Measurements from ENCODE around the gene PDZD8. TPM values are rescaled to one million over a fixed set of nuclear protein-coding genes. Genes with fewer than 3 reads are reported as not detected.
A peak's percentile ranks its signal among the peaks of the same experiment; 100 is the strongest.

Gene PDZD8
- total RNA-seq, 2 experiments from 2014 or later = 13.6 to 15.8 TPM

GRCh38 chr10:117386805-117387204 is 11.6 kb upstream of the PDZD8 start:
- CTCF ChIA-PET = no interaction called here

GRCh38 chr10:117382861-117383260 is 7.6 kb upstream of the PDZD8 start:
- CTCF ChIA-PET = interaction anchor here (0.9 to 1.3 kb wide), 2 partner anchors 64 to 166 kb away, joined by 4 read pairs; no protein-coding TSS in a partner anchor
- H3K4me3 Mint-ChIP-seq = no peak overlapping the region
- peaks cover 23% of the 10 kb centered on the region for H3K27me3 Mint-ChIP-seq (ENCODE audit: low read depth)
- H3K9me3 Mint-ChIP-seq = no peaks in the 10 kb centered on the region
- DNase-seq = no peak
- intact Hi-C loops (cut with micrococcal nuclease) = no loop called here
- H3K27ac Mint-ChIP-seq = no peak overlapping the region
- H3K4me1 Mint-ChIP-seq (ENCODE audit: low read depth) = no peaks in the 10 kb centered on the region
- H3K36me3 Mint-ChIP-seq (ENCODE audit: low read depth) = no peaks in the 10 kb centered on the region

More at GRCh38 chr10:117386805-117387204, 11.6 kb upstream of the PDZD8 start:
- H3K4me3 Mint-ChIP-seq = no peak overlapping the region
- intact Hi-C loops (cut with micrococcal nuclease) = no loop called here
- H3K27ac Mint-ChIP-seq = no peak overlapping the region
- no peaks in the 10 kb centered on the region for H3K4me1 Mint-ChIP-seq (ENCODE audit: low read depth)
- H3K27me3 Mint-ChIP-seq (ENCODE audit: low read depth) = peaks cover 31% of the 10 kb centered on the region
- H3K9me3 Mint-ChIP-seq = no peaks in the 10 kb centered on the region
- no peak for DNase-seq
- H3K36me3 Mint-ChIP-seq (ENCODE audit: low read depth) = no peaks in the 10 kb centered on the region

GRCh38 chr10:117374506-117375359 is 507 bp downstream of the PDZD8 start:
- Mint-ChIP-seq H3K36me3 (ENCODE audit: low read depth) (peaks cover 10% of the 10 kb centered on the region), H3K9me3 (no peaks in the 10 kb centered on the region), H3K4me1 (ENCODE audit: low read depth) (peaks cover 25% of the 10 kb centered on the region), H3K27me3 (ENCODE audit: low read depth) (peaks cover 14% of the 10 kb centered on the region), H3K27ac (peak overlapping the region; percentile 68), H3K4me3 (peak overlapping the region; percentile 94)
- intact Hi-C loops (cut with micrococcal nuclease) = loop anchor here (1.0 to 5.0 kb wide), 6 partner anchors 9 to 1381 kb away; partner anchors contain the start of genes EMX2, FAM204A and RAB11FIP2
- CTCF ChIA-PET = interaction anchor here (0.6 kb wide), 1 partner anchor 670 kb away, joined by 4 read pairs; no protein-coding TSS in a partner anchor
- peak; percentile 65 for DNase-seq

DNA sequence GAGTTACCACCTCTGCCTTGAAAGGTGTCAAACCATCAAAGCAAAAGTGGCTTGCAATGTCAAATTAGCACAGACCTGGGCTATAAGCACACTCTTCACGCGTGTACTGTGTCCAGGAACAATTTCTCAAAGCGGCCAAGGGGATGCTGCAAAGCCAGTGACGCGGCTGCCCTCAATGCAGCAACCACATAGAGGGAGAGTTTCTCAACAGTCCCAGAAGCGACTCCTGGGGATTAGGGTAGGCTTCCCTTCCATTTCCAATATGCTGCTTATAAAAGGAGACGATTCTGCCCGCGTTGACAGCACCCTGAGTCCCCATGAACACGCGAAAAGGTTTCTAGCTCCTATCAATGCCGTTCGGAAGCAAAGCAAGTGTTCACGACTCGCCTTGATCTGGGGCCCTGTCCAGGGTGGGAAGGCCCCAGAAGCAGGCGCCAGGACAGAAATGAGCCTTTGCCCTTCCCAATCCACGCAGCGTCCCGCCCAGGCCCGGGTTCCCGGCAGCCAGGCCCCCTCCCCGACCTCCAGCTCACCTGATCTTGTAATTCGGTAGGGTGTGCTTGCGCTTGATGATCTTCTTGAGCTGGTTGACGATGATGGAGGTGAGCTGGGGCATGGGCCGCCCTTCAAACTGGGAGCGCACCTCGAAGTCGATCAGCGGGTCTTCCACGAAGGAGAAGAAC is 1.3 kb downstream of the PDZD8 start:
- Mint-ChIP-seq H3K4me1 (ENCODE audit: low read depth) (peaks cover 31% of the 10 kb centered on the region), H3K4me3 (peak overlapping the region; percentile 94)
- intact Hi-C loops (cut with micrococcal nuclease) = loop anchor here (1.0 to 2.0 kb wide), 2 partner anchors 157 to 673 kb away; partner anchors contain the start of gene RAB11FIP2

GRCh38 chr10:117370205-117370604 is 5.0 kb downstream of the PDZD8 start:
- intact Hi-C loops (cut with micrococcal nuclease) = no loop called here
- Mint-ChIP-seq H3K36me3 (ENCODE audit: low read depth) (peaks cover 13% of the 10 kb centered on the region), H3K27ac (no peak overlapping the region), H3K27me3 (ENCODE audit: low read depth) (no peaks in the 10 kb centered on the region), H3K4me3 (no peak overlapping the region), H3K4me1 (ENCODE audit: low read depth) (peaks cover 47% of the 10 kb centered on the region), H3K9me3 (no peaks in the 10 kb centered on the region)
- CTCF ChIA-PET = interaction anchor here (1.2 kb wide), 1 partner anchor 731 kb away, joined by 3 read pairs; no protein-coding TSS in a partner anchor
- no peak for DNase-seq

More for the DNA sequence above, 1.3 kb downstream of the PDZD8 start:
- Mint-ChIP-seq H3K27ac (peak overlapping the region; percentile 68), H3K27me3 (ENCODE audit: low read depth) (peaks cover 10% of the 10 kb centered on the region), H3K36me3 (ENCODE audit: low read depth) (peaks cover 13% of the 10 kb centered on the region), H3K9me3 (no peaks in the 10 kb centered on the region)
- CTCF ChIA-PET = interaction anchor here (0.6 kb wide), 2 partner anchors 68 to 671 kb away, joined by 3 to 4 read pairs; no protein-coding TSS in a partner anchor
- peak; percentile 57 for DNase-seq

GRCh38 chr10:117367718-117368117 is 7.5 kb downstream of the PDZD8 start:
- DNase-seq = no peak
- intact Hi-C loops (cut with micrococcal nuclease) = no loop called here
- H3K27ac Mint-ChIP-seq = no peak overlapping the region
- H3K27me3 Mint-ChIP-seq (ENCODE audit: low read depth) = no peaks in the 10 kb centered on the region
- peaks cover 62% of the 10 kb centered on the region for H3K4me1 Mint-ChIP-seq (ENCODE audit: low read depth)
- H3K4me3 Mint-ChIP-seq = no peak overlapping the region
- CTCF ChIA-PET = no interaction called here
- H3K9me3 Mint-ChIP-seq = no peaks in the 10 kb centered on the region
- peaks cover 11% of the 10 kb centered on the region for H3K36me3 Mint-ChIP-seq (ENCODE audit: low read depth)

GRCh38 chr10:117366741-117367140 is 8.5 kb downstream of the PDZD8 start:
- intact Hi-C loops (cut with micrococcal nuclease) = no loop called here
- Mint-ChIP-seq H3K4me3 (no peak overlapping the region), H3K9me3 (no peaks in the 10 kb centered on the region), H3K36me3 (ENCODE audit: low read depth) (peaks cover 5% of the 10 kb centered on the region), H3K27ac (no peak overlapping the region), H3K4me1 (ENCODE audit: low read depth) (peaks cover 55% of the 10 kb centered on the region), H3K27me3 (ENCODE audit: low read depth) (no peaks in the 10 kb centered on the region)
- no peak for DNase-seq
- CTCF ChIA-PET = interaction anchor here (0.6 kb wide), 1 partner anchor 76 kb away, joined by 3 read pairs; no protein-coding TSS in a partner anchor

DNA sequence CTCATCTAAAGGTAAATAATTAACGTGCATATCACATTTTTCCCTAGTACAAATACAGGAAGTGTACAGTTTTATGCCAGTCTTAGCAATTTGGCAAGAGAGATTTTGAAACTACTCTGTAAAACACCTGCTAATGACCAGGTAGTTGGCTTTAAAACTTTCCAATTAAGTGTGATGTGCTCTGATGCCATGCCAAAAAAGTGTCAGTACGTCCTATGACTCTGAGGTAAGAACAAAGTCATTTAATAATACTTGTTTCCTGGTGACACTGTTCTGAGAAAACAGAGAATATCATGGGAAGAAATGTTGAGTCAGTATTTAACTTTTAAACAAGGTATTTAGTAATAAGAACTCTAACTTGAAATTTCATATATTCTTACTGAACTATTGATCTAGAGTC is 9.6 kb downstream of the PDZD8 start:
- H3K4me1 Mint-ChIP-seq (ENCODE audit: low read depth) = peaks cover 55% of the 10 kb centered on the region
- no peaks in the 10 kb centered on the region for H3K27me3 Mint-ChIP-seq (ENCODE audit: low read depth)
- no peak overlapping the region for H3K27ac Mint-ChIP-seq
- peak; percentile 26 for DNase-seq
- H3K36me3 Mint-ChIP-seq (ENCODE audit: low read depth) = peaks cover 5% of the 10 kb centered on the region
- H3K4me3 Mint-ChIP-seq = no peak overlapping the region
- CTCF ChIA-PET = no interaction called here
- intact Hi-C loops (cut with micrococcal nuclease) = loop anchor here (1.0 kb wide), 1 partner anchor 10 kb away; the partner anchor contains the start of gene PDZD8
- no peaks in the 10 kb centered on the region for H3K9me3 Mint-ChIP-seq

- Mint-ChIP-seq H3K4me3 (no peak overlapping the region), H3K4me1 (ENCODE audit: low read depth) (peaks cover 51% of the 10 kb centered on the region), H3K36me3 (ENCODE audit: low read depth) (no peaks in the 10 kb centered on the region), H3K27ac (no peak overlapping the region), H3K27me3 (ENCODE audit: low read depth) (no peaks in the 10 kb centered on the region), H3K9me3 (no peaks in the 10 kb centered on the region)
- CTCF ChIA-PET = interaction anchor here (1.1 kb wide), 1 partner anchor 41 kb away, joined by 3 read pairs; no protein-coding TSS in a partner anchor
- intact Hi-C loops (cut with micrococcal nuclease) = no loop called here
- DNase-seq = no peak
These were observed 10.9 kb downstream of the PDZD8 start for GRCh38 chr10:117364110-117364960.

DNA sequence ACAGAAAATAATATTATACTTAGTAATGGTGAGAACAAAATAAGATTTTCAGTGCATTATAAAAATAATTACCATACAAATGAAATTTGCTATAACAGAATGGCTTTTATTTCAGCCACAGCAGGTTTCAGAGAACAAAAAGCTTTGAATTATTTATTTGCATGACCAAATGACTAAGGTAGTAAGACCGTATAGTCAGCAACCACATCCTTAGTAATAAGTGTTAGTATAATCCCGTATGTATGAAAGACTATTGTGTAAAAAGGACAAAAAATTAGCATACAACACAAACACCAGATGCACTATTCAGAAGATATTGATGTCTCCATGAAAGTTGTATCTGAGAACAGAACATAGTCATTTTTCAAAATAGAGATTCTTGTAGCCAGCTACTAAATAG is 12.2 kb downstream of the PDZD8 start:
- H3K4me1 Mint-ChIP-seq (ENCODE audit: low read depth) = peaks cover 53% of the 10 kb centered on the region
- intact Hi-C loops (cut with micrococcal nuclease) = no loop called here

GRCh38 chr10:117362313-117362712 is 12.9 kb downstream of the PDZD8 start:
- Mint-ChIP-seq H3K27ac (no peak overlapping the region), H3K36me3 (ENCODE audit: low read depth) (peaks cover 2% of the 10 kb centered on the region), H3K4me3 (no peak overlapping the region), H3K27me3 (ENCODE audit: low read depth) (no peaks in the 10 kb centered on the region), H3K4me1 (ENCODE audit: low read depth) (peaks cover 56% of the 10 kb centered on the region), H3K9me3 (no peaks in the 10 kb centered on the region)
- no peak for DNase-seq
- CTCF ChIA-PET = no interaction called here
- intact Hi-C loops (cut with micrococcal nuclease) = no loop called here

More for the DNA sequence above, 12.2 kb downstream of the PDZD8 start:
- Mint-ChIP-seq H3K36me3 (ENCODE audit: low read depth) (peaks cover 2% of the 10 kb centered on the region), H3K27me3 (ENCODE audit: low read depth) (no peaks in the 10 kb centered on the region), H3K27ac (no peak overlapping the region), H3K9me3 (no peaks in the 10 kb centered on the region), H3K4me3 (no peak overlapping the region)
- no peak for DNase-seq
- CTCF ChIA-PET = interaction anchor here (1.1 kb wide), 1 partner anchor 40 kb away, joined by 3 read pairs; no protein-coding TSS in a partner anchor
